GM23338 (cell line): ENCODE data around the gene ADGRV1. TPM values are rescaled to one million over a fixed set of nuclear protein-coding genes. Genes with fewer than 3 reads are reported as not detected.

Experiments used
- ATAC-seq: fragments of 200-7000 bp; cut with Tn5 transposase; 3 replicates; pipeline ENCODE4 v1.9.1; 2020
- DNase-seq: peaks from one replicate; pipeline ENCODE4 v3.0.0-alpha.2; 2015; ENCODE audit warnings: low spot score
- H2AFZ ChIP-seq: fragments of 200-600 bp; sonication (generic); 2 replicates; pipeline ENCODE4 v1.8.0; 2016; ENCODE audit warnings: antibody characterized with exemption, mild to moderate bottlenecking, moderate library complexity
- H3F3A ChIP-seq: fragments of 200-600 bp; sonication (generic); replicated peaks from 2 replicates; pipeline ENCODE4 v1.8.0; 2017; ENCODE audit warnings: antibody characterized with exemption, mixed run types, low read depth
- H3K27ac ChIP-seq: fragments of 200-600 bp; sonication (generic); 2 replicates; pipeline ENCODE4 v1.6.1; 2016; ENCODE audit warnings: low read depth
- H3K27me3 ChIP-seq: fragments of 200-600 bp; sonication (generic); 2 replicates; pipeline ENCODE4 v1.8.0; 2016; ENCODE audit warnings: mild to moderate bottlenecking, mixed run types, moderate library complexity; ENCODE audit not compliant: insufficient read depth
- H3K36me3 ChIP-seq: fragments of 200-600 bp; sonication (generic); 2 replicates; pipeline ENCODE4 v1.8.0; 2016; ENCODE audit warnings: mild to moderate bottlenecking; ENCODE audit not compliant: insufficient read depth
- H3K4me1 ChIP-seq: fragments of 200-600 bp; sonication (generic); 2 replicates; pipeline ENCODE4 v1.8.0; 2016; ENCODE audit warnings: mild to moderate bottlenecking, moderate library complexity; ENCODE audit not compliant: insufficient read depth
- H3K4me2 ChIP-seq: fragments of 200-600 bp; sonication (generic); 2 replicates; pipeline ENCODE4 v1.7.1; 2017; ENCODE audit warnings: mixed run types
- H3K4me3 ChIP-seq: fragments of 200-600 bp; sonication (generic); 2 replicates; pipeline ENCODE4 v1.6.1; 2016; ENCODE audit warnings: mixed run types
- H3K79me2 ChIP-seq: fragments of 200-600 bp; sonication (generic); replicated peaks from 2 replicates; pipeline ENCODE4 v1.8.0; 2017; ENCODE audit warnings: mild to moderate bottlenecking; ENCODE audit not compliant: insufficient read depth
- H3K9me2 ChIP-seq: fragments of 200-600 bp; sonication (generic); 2 replicates; pipeline ENCODE4 v1.8.0; 2017; ENCODE audit not compliant: insufficient read depth
- H4K20me1 ChIP-seq: fragments of 200-600 bp; sonication (generic); replicated peaks from 2 replicates; pipeline ENCODE4 v1.8.0; 2017; ENCODE audit warnings: mild to moderate bottlenecking; ENCODE audit not compliant: insufficient read depth
- H3K27ac Mint-ChIP-seq: 2 replicates; pipeline ENCODE4 v1.8.0; 2020; ENCODE audit warnings: inconsistent platforms, mild to moderate bottlenecking, moderate library complexity, mixed read lengths
- H3K27me3 Mint-ChIP-seq: 3 replicates; pipeline ENCODE4 v1.8.0; 2022; ENCODE audit warnings: low read depth, mild to moderate bottlenecking, moderate library complexity, mixed read lengths, inconsistent platforms; ENCODE audit not compliant: insufficient read depth, poor library complexity
- H3K36me3 Mint-ChIP-seq: 3 replicates; pipeline ENCODE4 v1.8.0; 2021; ENCODE audit warnings: low read depth, mild to moderate bottlenecking, inconsistent platforms, moderate library complexity, mixed read lengths
- H3K4me1 Mint-ChIP-seq: 3 replicates; pipeline ENCODE4 v1.8.0; 2020; ENCODE audit warnings: mild to moderate bottlenecking, inconsistent platforms, mixed read lengths
- H3K4me3 Mint-ChIP-seq: 3 replicates; pipeline ENCODE4 v1.8.0; 2021; ENCODE audit warnings: moderate library complexity, mild to moderate bottlenecking, inconsistent platforms, mixed read lengths
- H3K9me3 Mint-ChIP-seq: 3 replicates; pipeline ENCODE4 v1.8.0; 2020; ENCODE audit warnings: moderate library complexity, mild to moderate bottlenecking, inconsistent platforms, mixed read lengths
- CREB1 ChIP-seq: fragments of 250-450 bp; sonication (Bioruptor Pico); IDR thresholded peaks from 2 replicates; pipeline ENCODE4 v1.5.0; 2020; ENCODE audit warnings: low read depth, mild to moderate bottlenecking, moderate library complexity
- CTCF ChIP-seq, 2 experiments: fragments of 200-600 bp in 1 of 2; sonication (generic) in 1 of 2; conservative IDR thresholded peaks; 2 replicates each; pipeline versions ENCODE4 v1.5.1 to v1.6.1; 2016 to 2017; ENCODE audit warnings: antibody characterized with exemption in 2 of 2, low read depth in 2 of 2, mild to moderate bottlenecking in 2 of 2, moderate library complexity in 1 of 2
- EZH2 ChIP-seq: fragments of 200-600 bp; sonication (generic); IDR thresholded peaks from one replicate; pipeline ENCODE4 v1.8.0; 2017; ENCODE audit warnings: antibody characterized with exemption, mild to moderate bottlenecking, low read depth; ENCODE audit not compliant: unreplicated experiment
- EZH2phosphoT487 ChIP-seq: fragments of 200-600 bp; sonication (generic); IDR thresholded peaks from one replicate; pipeline ENCODE4 v1.8.1; 2018; ENCODE audit warnings: antibody characterized with exemption; ENCODE audit not compliant: unreplicated experiment
- JUNB ChIP-seq: IDR thresholded peaks from one replicate; pipeline ENCODE4 v1.6.1; 2016; ENCODE audit warnings: antibody characterized with exemption; ENCODE audit not compliant: unreplicated experiment
- NANOG ChIP-seq: IDR thresholded peaks from 2 replicates; pipeline ENCODE4 v1.6.1; 2016; ENCODE audit warnings: antibody characterized with exemption, borderline replicate concordance
- POLR2AphosphoS5 ChIP-seq: IDR thresholded peaks from 2 replicates; pipeline ENCODE4 v1.6.1; 2016; ENCODE audit warnings: antibody characterized with exemption, low read depth
- REST ChIP-seq: IDR thresholded peaks from one replicate; pipeline ENCODE4 v1.6.1; 2018; ENCODE audit warnings: antibody characterized with exemption; ENCODE audit not compliant: unreplicated experiment
- ZNF114 ChIP-seq: fragments of 250-450 bp; sonication (Bioruptor Pico); IDR thresholded peaks from 2 replicates; pipeline ENCODE4 v1.5.0; 2020; ENCODE audit warnings: mild to moderate bottlenecking, moderate library complexity
- ZNF331 ChIP-seq: fragments of 250-450 bp; sonication (Bioruptor Pico); IDR thresholded peaks from 2 replicates; pipeline ENCODE4 v1.5.0; 2020; ENCODE audit warnings: low read depth, mild to moderate bottlenecking, moderate library complexity
- polyA plus RNA-seq: library from polyadenylated mRNA; unstranded; fragments of >200 nt; fragmentation: Nextera tagmentation; extraction: Ambion mirVana; gene quantifications from 2 replicates; pipeline ENCODE4 v1.2.1, GENCODE V29; 2016
- total RNA-seq: library from RNA; depleted of rRNA; stranded (reverse); fragments of >200 nt; shearing (Covaris generic); gene quantifications from 2 replicates; pipeline ENCODE4 v1.2.3, GENCODE V29; 2014
- TF ChIP-seq, protein P1 (sequence below): IDR thresholded peaks from 2 replicates; pipeline ENCODE4 v1.6.1; 2016; ENCODE audit warnings: antibody characterized with exemption

Gene ADGRV1
- total and polyA plus RNA-seq, 2 experiments from 2014 or later: 46.1 to 149 TPM

GRCh38 chr5:90645024-90645610, 86.5 kb downstream of the ADGRV1 start:
- ATAC-seq: peak; percentile 84
- peak overlapping the region; percentile 4; the same call in 1 of the 2 replicates for H3K27ac ChIP-seq
- no peaks in the 10 kb centered on the region for H4K20me1 ChIP-seq
- Mint-ChIP-seq H3K36me3 (peaks cover 28% of the 10 kb centered on the region), H3K4me1 (peaks cover 34% of the 10 kb centered on the region), H3K4me3 (no peak overlapping the region; the same call in 2 of the 3 replicates), H3K27ac (peak overlapping the region; percentile 94), H3K27me3 (peaks cover 4% of the 10 kb centered on the region), H3K9me3 (no peaks in the 10 kb centered on the region)
- DNase-seq: peak; percentile 65
- no peaks in the 10 kb centered on the region for H3K79me2 ChIP-seq
- H2AFZ ChIP-seq: no peak overlapping the region
- no peak overlapping the region for H3K4me3 ChIP-seq
- H3K27me3 ChIP-seq: no peaks in the 10 kb centered on the region
- H3F3A ChIP-seq: no peaks in the 10 kb centered on the region; the same call in 1 of the 2 replicates
- H3K4me2 ChIP-seq: no peak overlapping the region
- peaks cover 15% of the 10 kb centered on the region for H3K36me3 ChIP-seq
- TF ChIP-seq NANOG (no peak), ZNF114 (CRISPR knock-in tag) (no peak), POLR2AphosphoS5 (no peak), CREB1 (no peak), REST (no peak), EZH2 (no peak), JUNB (no peak), ZNF331 (CRISPR knock-in tag) (no peak)
- TF ChIP-seq, protein P1, sequence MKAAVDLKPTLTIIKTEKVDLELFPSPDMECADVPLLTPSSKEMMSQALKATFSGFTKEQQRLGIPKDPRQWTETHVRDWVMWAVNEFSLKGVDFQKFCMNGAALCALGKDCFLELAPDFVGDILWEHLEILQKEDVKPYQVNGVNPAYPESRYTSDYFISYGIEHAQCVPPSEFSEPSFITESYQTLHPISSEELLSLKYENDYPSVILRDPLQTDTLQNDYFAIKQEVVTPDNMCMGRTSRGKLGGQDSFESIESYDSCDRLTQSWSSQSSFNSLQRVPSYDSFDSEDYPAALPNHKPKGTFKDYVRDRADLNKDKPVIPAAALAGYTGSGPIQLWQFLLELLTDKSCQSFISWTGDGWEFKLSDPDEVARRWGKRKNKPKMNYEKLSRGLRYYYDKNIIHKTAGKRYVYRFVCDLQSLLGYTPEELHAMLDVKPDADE: no peak
- H3K4me1 ChIP-seq: peaks cover 20% of the 10 kb centered on the region
- H3K9me2 ChIP-seq: no peaks in the 10 kb centered on the region

GRCh38 chr5:90650767-90651166, 92.2 kb downstream of the ADGRV1 start:
- DNase-seq: no peak
- Mint-ChIP-seq H3K27me3 (no peaks in the 10 kb centered on the region), H3K27ac (no peak overlapping the region), H3K9me3 (no peaks in the 10 kb centered on the region), H3K4me1 (peaks cover 6% of the 10 kb centered on the region), H3K36me3 (peaks cover 39% of the 10 kb centered on the region), H3K4me3 (no peak overlapping the region)
- Histone ChIP-seq H3K27ac (no peak overlapping the region), H3K79me2 (no peaks in the 10 kb centered on the region; the same call in 1 of the 2 replicates), H3K27me3 (no peaks in the 10 kb centered on the region), H3K36me3 (peaks cover 24% of the 10 kb centered on the region), H3K4me2 (no peak overlapping the region), H3K9me2 (no peaks in the 10 kb centered on the region), H2AFZ (no peak overlapping the region), H3K4me1 (no peaks in the 10 kb centered on the region), H3F3A (no peaks in the 10 kb centered on the region; the same call in 1 of the 2 replicates), H4K20me1 (no peaks in the 10 kb centered on the region), H3K4me3 (no peak overlapping the region)
- ATAC-seq: no peak
- TF ChIP-seq NANOG (no peak), EZH2phosphoT487 (no peak), CREB1 (no peak), ZNF114 (CRISPR knock-in tag) (no peak), POLR2AphosphoS5 (no peak), ZNF331 (CRISPR knock-in tag) (no peak), JUNB (no peak), CTCF (conservative IDR thresholded peaks at IDR 0.05; ENCODE audit: low read depth in 2 of 2) (no peak), EZH2 (no peak), REST (no peak)
- TF ChIP-seq, protein P1: no peak
